ENCODE data around the gene NFYC.

NFYC gene

GRCh38 chr1:40762144-40762923, 70.8 kb downstream of the NFYC start:
- DNase-seq: no peak

DNA sequence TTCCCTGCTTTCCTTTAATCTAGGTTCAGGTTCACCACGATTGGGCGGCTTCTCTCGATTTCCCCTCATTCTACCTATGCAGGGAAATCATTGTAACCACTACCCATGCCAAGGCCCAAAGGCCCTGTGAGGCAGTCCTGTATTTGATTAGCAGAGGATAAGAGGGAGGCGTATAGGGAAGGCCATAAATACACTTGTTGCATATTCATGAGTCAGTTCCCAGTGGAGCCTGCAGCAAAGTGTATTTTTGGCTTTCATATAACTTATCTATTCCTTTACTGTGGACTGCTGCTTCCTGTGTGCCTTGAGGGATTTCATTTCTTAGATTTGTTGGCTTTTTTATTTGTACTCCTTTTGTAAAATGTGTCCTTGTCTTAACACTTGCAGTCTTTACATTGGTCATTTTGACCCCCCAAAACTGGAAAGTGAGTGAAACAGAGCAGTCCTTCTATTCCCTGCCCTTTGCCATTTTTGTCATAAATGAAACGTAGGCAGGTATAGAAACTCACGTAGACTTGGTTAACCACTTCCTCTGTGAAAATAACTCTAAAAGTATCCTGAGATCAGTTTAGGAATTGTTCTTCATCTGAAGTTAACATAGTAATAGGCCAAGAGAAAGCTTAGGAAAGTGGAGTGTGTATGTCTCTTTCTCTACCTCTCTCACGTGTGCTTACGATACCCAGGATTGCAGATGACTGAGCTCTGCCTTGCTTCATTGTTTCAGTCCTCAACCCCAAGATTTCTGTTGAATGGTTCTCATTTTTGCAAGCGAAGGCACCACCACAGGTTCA, 72.4 kb downstream of the NFYC start:
- no peak for DNase-seq

- DNase-seq: no peak
Measured at GRCh38 chr1:40764981-40765380, 73.5 kb downstream of the NFYC start.

DNA sequence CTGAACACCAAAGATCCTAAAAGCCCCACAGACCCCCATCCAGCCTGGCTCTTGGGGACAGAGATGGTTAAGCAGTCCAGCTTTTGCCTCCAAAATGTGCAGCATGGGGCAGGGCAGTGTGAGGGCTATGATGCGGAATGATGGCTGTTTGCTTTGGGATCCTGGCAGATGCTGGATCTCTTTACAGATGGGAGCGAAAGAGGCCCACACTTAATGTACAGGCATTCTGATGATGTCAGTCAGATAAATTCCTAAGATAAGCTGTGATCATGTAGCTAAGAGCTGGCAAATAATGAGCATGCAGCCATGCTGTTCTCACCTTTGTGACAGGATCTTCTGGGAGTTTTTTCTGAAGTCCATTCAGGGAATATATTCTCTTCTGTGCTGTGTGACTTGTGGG, 74.5 kb downstream of the NFYC start:
- no peak for DNase-seq

DNA sequence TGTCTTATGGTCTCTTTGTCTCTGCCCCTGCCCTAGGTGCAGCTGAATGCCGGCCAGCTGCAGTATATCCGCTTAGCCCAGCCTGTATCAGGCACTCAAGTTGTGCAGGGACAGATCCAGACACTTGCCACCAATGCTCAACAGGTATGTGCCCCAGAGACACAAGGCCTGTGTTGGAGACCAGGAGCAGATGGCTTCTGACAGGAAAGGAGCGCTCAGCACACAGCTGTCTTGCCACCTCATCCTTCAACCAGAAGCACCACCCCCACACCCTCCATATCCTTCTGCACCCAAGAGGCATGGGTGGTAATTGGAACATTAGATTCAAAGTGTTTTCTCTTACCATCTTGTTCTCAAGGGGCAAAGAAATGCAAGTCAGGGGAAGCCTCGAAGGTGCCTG, 75.1 kb downstream of the NFYC start:
- no peak for DNase-seq

- no peak for DNase-seq
Measured at GRCh38 chr1:40768146-40768990, 76.9 kb downstream of the NFYC start.

- DNase-seq: no peak
Measured at GRCh38 chr1:40769815-40770214, 78.3 kb downstream of the NFYC start.

DNA sequence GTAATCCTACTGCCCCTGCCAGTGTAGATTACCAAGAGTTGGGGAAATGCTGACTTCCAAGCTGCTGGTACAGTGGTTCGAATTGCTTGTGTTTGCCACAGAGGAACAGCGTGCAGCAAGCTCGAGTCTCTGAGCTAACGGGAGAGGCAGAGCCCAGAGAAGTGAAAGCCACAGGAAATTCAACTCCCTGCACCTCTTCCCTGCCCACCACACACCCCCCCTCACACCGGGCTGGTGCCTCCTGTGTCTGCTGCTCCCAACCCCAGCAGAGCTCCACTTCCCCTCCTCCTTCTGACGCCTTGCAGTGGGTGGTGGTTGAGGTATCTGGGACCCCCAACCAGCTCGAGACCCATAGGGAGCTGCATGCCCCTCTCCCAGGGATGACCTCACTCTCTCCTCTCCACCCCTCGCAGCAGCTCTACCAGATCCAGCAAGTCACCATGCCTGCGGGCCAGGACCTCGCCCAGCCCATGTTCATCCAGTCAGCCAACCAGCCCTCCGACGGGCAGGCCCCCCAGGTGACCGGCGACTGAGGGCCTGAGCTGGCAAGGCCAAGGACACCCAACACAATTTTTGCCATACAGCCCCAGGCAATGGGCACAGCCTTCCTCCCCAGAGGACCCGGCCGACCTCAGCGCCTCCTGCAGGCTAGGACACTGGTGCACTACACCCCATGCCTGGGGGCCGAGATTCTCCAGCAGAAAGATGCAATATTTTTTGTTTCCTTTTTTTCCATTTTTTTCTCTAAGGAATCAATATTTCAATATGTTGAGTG, 79.0 kb downstream of the NFYC start:
- DNase-seq: no peak

DNA sequence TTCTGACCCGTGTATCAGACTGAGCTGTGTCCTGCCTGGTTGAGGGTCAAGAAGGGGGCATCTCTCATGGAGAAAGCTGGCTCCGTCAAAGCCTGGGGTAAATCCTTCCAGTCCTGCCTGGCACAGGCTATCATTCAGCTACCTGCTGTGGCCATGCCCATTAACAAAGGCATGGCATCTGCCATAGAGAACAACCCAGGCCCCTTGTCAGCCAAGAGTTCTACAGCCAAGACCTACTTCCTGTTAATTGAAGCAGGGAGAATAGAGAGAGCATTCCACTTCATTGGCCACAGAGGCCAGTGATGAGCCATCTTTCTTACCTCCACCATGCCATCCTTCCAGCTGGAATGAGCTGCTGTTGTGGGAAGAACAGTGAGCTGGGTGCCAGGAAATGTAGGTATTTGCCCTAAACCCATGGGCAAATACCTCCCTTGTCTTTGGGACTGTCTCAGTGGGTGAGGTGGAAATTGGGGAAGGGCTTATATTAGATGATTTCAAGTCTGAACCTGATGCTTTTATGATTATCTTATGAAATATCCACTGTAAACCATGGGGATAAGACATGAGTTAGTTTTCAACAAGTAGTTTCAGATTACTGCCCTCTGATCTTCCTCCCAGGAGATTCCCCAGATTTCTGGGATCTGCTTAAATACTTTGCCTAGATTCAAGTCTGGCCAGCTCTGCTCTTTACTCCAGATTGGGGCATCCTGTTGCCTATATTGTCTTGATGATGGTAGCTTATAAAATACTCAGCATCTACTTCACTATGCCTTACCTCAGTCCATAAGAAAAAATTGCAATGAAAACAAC, 80.8 kb downstream of the NFYC start:
- no peak for DNase-seq

GRCh38 chr1:40773748-40774265, 82.3 kb downstream of the NFYC start:
- DNase-seq: no peak

GRCh38 chr1:40774266-40774998, 82.9 kb downstream of the NFYC start:
- no peak for DNase-seq

GRCh38 chr1:40776236-40777072, 85.0 kb downstream of the NFYC start:
- DNase-seq: no peak

- no peak for DNase-seq
Measured at GRCh38 chr1:40777224-40777970, 85.9 kb downstream of the NFYC start.

DNA sequence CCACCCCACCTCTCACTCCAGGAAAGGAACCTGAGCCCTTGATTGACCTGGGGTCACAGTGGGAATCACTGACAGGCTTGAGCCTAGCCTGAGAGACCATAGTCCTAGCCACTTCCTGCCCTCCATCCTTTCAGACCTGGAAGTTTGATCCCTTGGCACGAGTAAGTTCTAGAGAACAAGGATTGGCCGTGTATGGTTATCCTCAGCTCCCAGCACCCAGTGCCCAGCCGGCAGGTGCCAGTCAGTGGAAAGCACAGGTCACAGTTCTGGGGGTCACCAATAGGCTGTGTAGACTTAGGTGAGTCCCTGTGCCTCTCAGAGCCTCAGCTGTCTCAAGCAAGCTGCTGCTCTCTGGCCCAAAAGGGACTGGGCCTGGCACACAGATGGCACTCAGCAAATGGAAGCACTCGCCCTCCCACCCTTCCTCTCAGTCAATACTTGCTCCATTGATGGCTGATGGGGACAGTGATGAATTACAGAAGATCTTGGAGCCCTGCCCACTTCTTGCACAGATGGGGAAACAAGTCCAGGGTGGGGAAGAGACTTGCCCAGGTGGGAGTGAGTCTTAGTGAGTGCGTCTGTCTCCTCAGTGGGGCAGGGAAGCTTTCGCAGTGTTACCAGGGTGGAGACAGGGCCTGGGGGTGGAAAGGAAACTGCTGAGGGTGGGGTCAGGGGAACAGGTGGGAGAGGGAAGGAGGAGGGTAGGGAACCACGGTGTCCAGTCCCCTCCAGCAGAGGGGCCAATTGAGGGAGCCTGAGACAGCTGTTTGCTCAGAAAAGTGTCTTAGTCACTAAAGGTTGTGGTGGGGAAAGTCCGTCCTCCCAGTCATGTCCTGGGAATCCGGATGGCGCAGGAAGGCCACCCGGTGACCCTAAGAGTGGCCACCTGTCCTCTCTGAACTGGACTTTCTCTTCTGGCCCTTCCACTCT, 89.4 kb downstream of the NFYC start:
- no peak for DNase-seq

DNA sequence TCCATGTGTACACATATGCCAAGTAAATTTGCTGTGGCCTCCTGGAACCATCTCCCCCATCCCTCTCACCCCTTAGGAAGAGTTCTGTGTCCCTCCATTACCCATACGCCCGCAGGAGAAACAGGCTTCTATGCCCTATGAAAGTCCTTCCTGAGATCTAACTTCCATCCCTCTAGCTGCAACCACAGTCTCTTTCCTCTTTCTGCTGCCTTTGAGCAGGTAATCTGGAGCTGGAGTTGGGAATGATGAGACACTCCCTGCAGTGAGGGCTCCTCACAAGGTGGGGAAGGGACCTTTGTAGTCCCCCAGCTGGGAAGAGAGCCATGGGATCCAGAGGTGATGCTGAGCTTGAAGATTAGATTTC, 90.1 kb downstream of the NFYC start:
- DNase-seq: no peak

DNA sequence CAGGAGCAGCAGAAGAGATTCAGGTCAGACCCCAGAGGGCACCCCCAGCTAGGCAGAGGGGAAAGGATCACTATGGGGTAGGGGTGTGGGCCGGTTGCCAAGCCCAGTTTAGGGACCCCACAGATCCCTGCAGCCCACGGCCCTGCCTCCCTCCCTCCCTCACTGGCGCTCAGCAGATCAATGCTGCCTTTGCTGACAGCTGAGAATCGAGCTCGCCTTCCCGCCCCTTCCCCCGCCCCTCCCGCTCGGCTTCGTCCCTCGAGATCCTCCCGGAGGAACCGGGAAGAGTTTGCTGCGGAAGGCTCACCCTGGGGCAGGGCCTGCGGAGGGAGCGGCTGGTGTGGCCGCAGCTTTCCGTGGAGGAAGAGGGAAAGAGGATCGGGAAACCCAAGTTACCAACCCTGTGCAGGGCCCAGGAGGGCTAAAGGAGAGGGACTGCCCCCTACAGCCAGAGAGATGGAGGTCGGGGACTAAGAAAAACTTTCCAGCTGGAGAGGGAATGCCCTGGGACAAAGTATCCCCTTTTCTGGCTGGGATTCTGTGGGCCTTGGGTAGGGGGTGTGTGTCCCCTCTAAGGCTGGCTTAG, 91.0 kb downstream of the NFYC start:
- DNase-seq: no peak
